Hippocampal formation (tissue), 2 donors: Measurements from ENCODE around the gene PALMD.

Experiments used
- DNase-seq, 2 donors: peaks; one replicate each; lab custom pipeline; 2025; lab: John Stamatoyannopoulos, UW

The PALMD gene

GRCh38 chr1:99660496-99660895, 14.6 kb downstream of the PALMD start:
- no peak for DNase-seq

GRCh38 chr1:99661780-99662179, 15.9 kb downstream of the PALMD start:
- DNase-seq, result no peak

GRCh38 chr1:99662539-99663080, 16.7 kb downstream of the PALMD start:
- DNase-seq, result no peak

- no peak for DNase-seq
These were observed 17.6 kb downstream of the PALMD start for GRCh38 chr1:99663501-99663900.

- DNase-seq, result no peak
These were observed 19.3 kb downstream of the PALMD start for GRCh38 chr1:99665212-99665611.

GRCh38 chr1:99669376-99669775, 23.5 kb downstream of the PALMD start:
- no peak for DNase-seq

GRCh38 chr1:99669821-99670220, 23.9 kb downstream of the PALMD start:
- DNase-seq, result no peak

- DNase-seq, result no peak
These were observed 24.7 kb downstream of the PALMD start for GRCh38 chr1:99670583-99670982.

GRCh38 chr1:99672038-99672437, 26.1 kb downstream of the PALMD start:
- no peak for DNase-seq

- DNase-seq, result no peak
These were observed 26.8 kb downstream of the PALMD start for GRCh38 chr1:99672530-99673213.

GRCh38 chr1:99673315-99673714, 27.4 kb downstream of the PALMD start:
- no peak for DNase-seq

- DNase-seq, result no peak
These were observed 28.5 kb downstream of the PALMD start for GRCh38 chr1:99674115-99675064.

GRCh38 chr1:99675292-99675691, 29.4 kb downstream of the PALMD start:
- no peak for DNase-seq

- DNase-seq, result no peak
These were observed 30.1 kb downstream of the PALMD start for GRCh38 chr1:99675994-99676393.

GRCh38 chr1:99676876-99677275, 31.0 kb downstream of the PALMD start:
- DNase-seq, result no peak

- no peak for DNase-seq
These were observed 31.5 kb downstream of the PALMD start for GRCh38 chr1:99677416-99677815.

GRCh38 chr1:99680270-99680669, 34.4 kb downstream of the PALMD start:
- no peak for DNase-seq

GRCh38 chr1:99681583-99681982, 35.7 kb downstream of the PALMD start:
- DNase-seq, result no peak

- DNase-seq, result no peak
These were observed 36.4 kb downstream of the PALMD start for GRCh38 chr1:99682291-99682751.

GRCh38 chr1:99685516-99686180, 39.7 kb downstream of the PALMD start:
- DNase-seq, result peak; percentile 26 to 58

- DNase-seq, result no peak
These were observed 45.3 kb downstream of the PALMD start for GRCh38 chr1:99691175-99691574.

- no peak for DNase-seq
These were observed 50.7 kb downstream of the PALMD start for GRCh38 chr1:99696616-99697015.
